ENCODE data around the gene KIAA1549.

KIAA1549 gene

GRCh38 chr7:138881579-138882188 is 99.5 kb downstream of the KIAA1549 start:
- DNase-seq (ENCODE audit: low spot score): no peak

DNA sequence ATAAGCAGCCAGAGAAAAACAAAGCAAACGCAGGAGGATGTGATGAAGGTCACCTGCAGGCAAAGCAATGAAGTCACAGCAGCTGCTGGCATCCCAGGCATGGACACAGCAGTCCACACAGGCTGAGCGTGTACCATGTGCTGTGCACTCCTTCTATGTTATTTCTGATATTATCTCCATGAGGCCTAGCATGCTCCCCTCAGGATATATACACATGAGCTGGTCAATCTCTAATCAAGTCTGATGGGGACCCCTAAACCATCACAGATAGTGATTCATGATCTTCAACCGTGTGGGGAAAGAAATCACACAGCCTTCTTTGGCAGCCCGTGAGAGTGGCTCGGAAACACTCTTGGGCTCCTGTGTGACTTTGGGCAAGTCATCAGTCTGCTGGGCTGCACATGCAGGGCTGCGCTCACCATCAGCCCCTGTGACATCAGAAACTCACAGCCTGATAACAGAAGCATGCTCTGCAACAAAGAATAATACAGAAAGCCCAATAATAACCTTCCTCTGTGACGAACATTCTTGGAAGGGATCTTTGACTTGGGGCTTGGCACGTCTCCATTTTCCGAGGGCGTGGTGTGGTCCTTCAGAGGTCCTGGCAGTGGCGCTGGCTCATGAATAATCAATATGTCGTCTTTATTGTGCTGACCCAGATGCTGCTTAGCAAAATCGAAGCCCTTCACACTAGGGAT is 100.2 kb downstream of the KIAA1549 start:
- DNase-seq (ENCODE audit: low spot score): no peak

- no peak for DNase-seq (ENCODE audit: low spot score)
Observed at GRCh38 chr7:138879356-138879755, 101.8 kb downstream of the KIAA1549 start.

- no peak for DNase-seq (ENCODE audit: low spot score)
Observed at GRCh38 chr7:138878856-138879255, 102.3 kb downstream of the KIAA1549 start.

- DNase-seq (ENCODE audit: low spot score): no peak
Observed at GRCh38 chr7:138878051-138878450, 103.1 kb downstream of the KIAA1549 start.

- no peak for DNase-seq (ENCODE audit: low spot score)
Observed at GRCh38 chr7:138876326-138876725, 104.9 kb downstream of the KIAA1549 start.

- DNase-seq (ENCODE audit: low spot score): no peak
Observed at GRCh38 chr7:138875794-138876193, 105.4 kb downstream of the KIAA1549 start.

DNA sequence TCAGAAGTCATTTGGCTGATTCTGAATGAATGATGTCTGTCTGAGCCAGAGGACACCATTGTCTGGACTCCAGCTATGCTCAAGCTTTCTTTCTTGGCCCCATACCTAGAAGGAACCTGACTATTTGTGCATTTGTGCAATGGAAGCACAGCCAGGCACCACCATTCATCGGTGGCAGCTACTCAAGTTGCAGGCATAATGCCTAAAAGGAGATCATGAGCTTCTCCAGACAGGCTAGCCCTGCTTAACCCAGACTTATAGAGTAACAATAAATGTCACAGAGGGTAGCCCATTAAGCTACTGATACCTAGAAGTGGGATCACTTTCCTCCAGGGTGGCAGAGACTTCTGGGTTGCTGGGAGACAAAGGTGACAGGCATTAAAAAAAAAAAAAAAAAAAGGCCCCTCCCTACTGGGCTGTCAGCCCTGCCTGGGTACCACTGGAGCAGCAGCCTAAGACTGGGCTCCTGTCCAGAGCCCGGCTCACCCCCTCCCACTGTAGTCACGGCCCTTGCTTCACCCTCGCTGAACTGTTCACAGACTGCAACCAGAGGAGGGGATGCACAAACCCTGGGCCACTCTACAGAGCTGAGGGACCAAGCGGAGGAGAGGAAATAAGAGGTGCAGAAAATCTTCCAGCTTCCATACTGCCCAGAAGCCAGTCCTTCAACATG is 107.8 kb downstream of the KIAA1549 start:
- DNase-seq (ENCODE audit: low spot score): no peak

- no peak for DNase-seq (ENCODE audit: low spot score)
Observed at GRCh38 chr7:138872576-138872975, 108.6 kb downstream of the KIAA1549 start.

- DNase-seq (ENCODE audit: low spot score): no peak
Observed at GRCh38 chr7:138871814-138872090, 109.4 kb downstream of the KIAA1549 start.

DNA sequence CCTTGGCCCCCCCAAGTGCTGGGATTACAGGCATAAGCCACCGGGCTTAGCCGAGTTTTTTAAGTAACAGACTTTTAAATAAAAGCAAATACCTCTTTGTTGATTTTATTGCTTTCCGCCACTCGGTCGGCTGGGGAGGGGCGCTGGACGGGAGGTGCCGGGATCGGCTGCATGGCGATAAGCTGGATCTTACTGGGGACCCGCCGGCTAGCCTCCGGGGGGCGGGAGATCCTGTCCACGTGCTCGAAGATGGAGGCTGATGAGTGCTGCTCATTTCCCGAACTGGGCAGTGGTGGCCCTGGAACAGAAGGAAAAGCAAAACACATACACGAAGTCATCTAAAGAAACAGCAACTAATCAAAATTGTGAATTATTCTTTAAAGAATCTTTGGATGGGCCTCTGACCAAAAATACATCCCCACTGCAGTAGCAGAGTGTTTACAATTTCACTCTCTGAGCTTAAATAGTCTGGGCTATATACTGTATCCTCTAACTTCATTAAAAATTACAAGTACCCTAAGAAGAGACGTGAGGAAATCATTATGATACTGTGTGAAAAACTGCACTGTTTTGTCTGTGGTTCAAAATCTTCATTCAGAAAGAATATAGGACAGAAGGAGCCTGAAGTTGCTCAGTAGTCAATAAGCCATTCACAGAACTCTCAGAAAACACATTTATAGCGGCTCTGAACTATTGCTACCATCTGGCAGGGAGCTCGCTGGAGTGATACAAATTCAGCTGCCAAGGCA is 110.0 kb downstream of the KIAA1549 start:
- DNase-seq (ENCODE audit: low spot score): no peak

DNA sequence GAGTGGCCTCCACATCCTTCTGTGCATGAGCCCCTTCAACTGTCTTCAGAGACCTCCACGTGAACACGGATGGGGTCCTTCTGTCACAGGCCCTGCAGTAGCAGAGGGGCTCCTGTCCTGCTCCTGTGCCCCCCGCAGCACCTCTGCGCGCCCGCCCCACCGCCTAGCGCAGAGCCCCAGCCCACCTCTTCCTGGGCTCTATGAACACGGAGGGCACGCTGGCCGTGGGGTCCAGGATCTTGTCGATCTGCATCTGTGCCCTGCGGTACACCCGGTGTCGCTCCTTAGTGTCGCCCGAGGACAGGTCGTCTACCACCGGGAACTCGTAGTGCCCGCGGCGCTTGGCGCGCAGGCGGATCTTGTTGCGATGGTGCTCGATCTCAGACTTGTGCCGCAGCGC is 111.8 kb downstream of the KIAA1549 start:
- no peak for DNase-seq (ENCODE audit: low spot score)

GRCh38 chr7:138868711-138869110 is 112.5 kb downstream of the KIAA1549 start:
- DNase-seq (ENCODE audit: low spot score): no peak

DNA sequence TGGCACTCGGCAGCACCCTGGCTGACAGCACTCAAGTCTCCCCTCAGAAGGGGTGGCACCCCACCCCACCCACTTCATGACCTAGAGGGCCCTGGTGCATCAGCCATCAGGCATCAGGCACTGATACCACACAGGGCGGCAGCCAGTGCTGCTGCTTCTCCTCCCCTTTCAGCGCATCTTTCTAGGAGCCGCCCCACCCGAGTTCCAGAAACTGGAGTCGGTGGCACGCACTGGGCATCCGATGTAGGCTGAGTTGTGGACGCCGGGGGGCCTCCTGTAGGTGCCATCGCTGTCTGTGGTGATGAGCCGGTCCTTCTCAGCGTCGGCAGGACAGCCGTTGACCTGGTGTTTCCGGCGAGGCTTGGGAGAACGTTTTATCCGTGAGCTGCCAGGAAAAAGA is 113.4 kb downstream of the KIAA1549 start:
- DNase-seq (ENCODE audit: low spot score): no peak

DNA sequence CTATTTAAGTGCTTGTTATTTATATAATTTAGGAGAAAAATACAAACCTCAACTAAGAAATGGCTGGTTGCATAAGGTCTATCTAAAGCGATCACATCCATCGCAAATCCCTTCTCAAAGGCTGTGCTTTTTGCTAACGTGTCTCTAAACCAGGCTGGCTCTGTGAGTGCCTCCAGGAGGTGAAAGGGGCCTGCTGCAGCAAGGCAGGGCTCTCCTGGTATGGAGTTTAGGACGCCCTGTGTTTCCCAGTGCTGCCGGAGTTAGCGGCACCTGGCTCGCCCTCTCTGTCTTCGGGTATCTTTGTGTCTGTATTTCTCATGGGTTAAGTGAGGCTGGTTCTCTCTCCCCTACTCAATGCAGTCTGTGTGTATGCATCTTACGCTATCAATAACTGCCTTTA is 114.8 kb downstream of the KIAA1549 start:
- DNase-seq (ENCODE audit: low spot score): no peak

- no peak for DNase-seq (ENCODE audit: low spot score)
Observed at GRCh38 chr7:138865843-138866242, 115.3 kb downstream of the KIAA1549 start.

DNA sequence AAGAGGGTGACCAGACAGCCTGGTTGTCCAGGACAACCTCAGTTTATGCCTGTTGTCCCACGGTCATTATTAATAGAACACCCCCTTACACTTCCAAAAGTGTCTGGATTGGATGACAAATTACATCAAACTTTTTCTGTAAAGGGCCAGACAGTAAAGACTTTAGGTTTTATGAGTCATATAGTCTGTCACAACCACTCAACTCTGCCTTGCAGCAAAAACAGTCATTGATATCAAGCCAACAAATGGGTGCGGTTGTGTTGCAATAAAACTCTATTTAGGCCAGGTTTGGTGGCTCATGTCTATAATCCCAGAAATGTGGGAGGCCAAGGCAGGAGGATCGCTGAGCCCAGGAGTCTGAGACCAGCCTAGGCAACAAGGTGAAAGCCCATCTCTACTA is 116.5 kb downstream of the KIAA1549 start:
- no peak for DNase-seq (ENCODE audit: low spot score)

GRCh38 chr7:138863931-138864330 is 117.3 kb downstream of the KIAA1549 start:
- DNase-seq (ENCODE audit: low spot score): no peak

- DNase-seq (ENCODE audit: low spot score): no peak
Observed at GRCh38 chr7:138861051-138861450, 120.1 kb downstream of the KIAA1549 start.

DNA sequence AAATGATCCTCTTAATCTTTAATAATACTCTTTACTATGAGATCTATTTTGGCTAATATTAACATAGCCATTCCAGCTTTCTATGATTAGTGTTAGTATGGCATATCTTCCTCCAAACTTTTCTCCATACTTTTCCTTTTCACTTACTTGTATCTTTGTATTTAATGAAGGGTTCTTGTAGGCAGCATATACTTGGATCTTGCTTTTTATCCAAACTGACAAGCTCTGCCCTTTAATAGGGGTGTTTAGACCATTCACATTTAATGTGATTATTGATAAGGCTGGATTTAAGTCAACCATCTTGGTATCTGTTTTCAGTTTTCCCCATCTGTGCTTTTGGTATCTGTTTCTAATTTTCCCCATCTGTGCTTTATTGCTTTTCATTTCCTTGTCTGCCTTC is 123.5 kb downstream of the KIAA1549 start:
- DNase-seq (ENCODE audit: low spot score): no peak

DNA sequence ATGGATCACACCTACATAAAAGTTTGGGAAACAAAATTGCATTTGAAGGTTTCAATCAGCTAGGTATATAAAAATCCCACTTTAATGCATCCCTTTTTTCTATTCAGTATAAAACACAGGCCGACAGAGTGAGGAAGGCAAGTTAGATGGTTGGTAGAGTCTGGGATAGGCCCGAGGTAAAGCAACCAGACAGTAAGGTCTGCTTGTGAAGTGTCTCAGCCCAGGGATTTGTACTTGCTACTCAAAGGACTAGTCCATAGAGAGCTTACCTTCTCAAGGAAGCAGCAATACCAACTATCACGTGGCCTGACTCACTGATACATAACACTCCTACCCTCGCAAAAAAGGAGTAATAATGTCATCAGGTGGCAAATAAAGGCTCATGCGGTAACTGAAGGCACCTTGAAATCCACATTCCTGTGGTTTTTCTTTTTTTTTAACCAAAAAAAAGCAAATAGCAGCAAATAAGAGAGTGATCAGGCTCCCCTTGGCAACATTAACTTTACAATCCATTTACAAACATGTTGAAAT is 127.0 kb downstream of the KIAA1549 start:
- DNase-seq (ENCODE audit: low spot score): no peak

DNA sequence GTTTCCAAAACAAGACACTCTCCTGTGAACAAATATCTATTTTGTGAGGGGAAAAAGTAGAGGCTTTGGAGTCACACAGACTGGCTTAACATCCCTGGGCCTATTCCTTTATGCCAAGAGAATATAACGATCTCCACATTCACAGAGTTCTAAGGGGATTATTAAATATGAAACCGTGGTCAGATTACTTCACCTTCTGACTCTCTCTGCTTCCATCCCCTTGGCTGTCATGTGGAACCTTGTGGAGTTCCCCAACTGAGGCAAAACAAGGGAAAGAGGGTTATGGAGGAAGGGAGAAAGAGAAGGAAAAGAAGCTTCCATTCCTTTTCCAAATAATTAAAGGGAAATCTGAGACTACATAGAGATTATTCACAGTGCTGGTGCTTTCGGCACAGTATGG is 127.7 kb downstream of the KIAA1549 start:
- DNase-seq (ENCODE audit: low spot score): no peak

GRCh38 chr7:138852469-138852868 is 128.7 kb downstream of the KIAA1549 start:
- no peak for DNase-seq (ENCODE audit: low spot score)
